Trophoblast cell (in vitro differentiated cells and primary cell): ENCODE results near the gene PTGIR.

Source experiments
- DNase-seq, 2 donors: peaks; one replicate each; pipeline ENCODE4 v3.0.0-alpha.2; 2016
- H2AFZ ChIP-seq: 2 replicates; pipeline ENCODE4 v1.6.1; 2013; ENCODE audit warnings: low read length, moderate library complexity, mild to moderate bottlenecking; ENCODE audit not compliant: insufficient read depth, poor library complexity
- H2AK5ac ChIP-seq: 2 replicates; pipeline ENCODE4 v1.6.1; 2013; ENCODE audit warnings: mild to moderate bottlenecking, low read length
- H2BK120ac ChIP-seq: 2 replicates; pipeline ENCODE4 v1.6.1; 2013; ENCODE audit warnings: low read length, mild to moderate bottlenecking, moderate library complexity; ENCODE audit not compliant: insufficient read depth, poor library complexity
- H2BK12ac ChIP-seq: 2 replicates; pipeline ENCODE4 v1.6.1; 2013; ENCODE audit warnings: mild to moderate bottlenecking, low read length, moderate library complexity
- H2BK5ac ChIP-seq: 2 replicates; pipeline ENCODE4 v1.6.1; 2013; ENCODE audit warnings: low read length, low read depth, moderate library complexity, mild to moderate bottlenecking; ENCODE audit not compliant: poor library complexity
- H3K14ac ChIP-seq: 2 replicates; pipeline ENCODE4 v1.6.1; 2013; ENCODE audit warnings: mild to moderate bottlenecking, low read length
- H3K18ac ChIP-seq: 2 replicates; pipeline ENCODE4 v1.6.1; 2013; ENCODE audit warnings: mild to moderate bottlenecking, low read length
- H3K23ac ChIP-seq: 2 replicates; pipeline ENCODE4 v1.6.1; 2013; ENCODE audit warnings: low read length
- H3K27ac ChIP-seq: 2 replicates; pipeline ENCODE4 v1.5.1; 2013; ENCODE audit warnings: low read depth, mild to moderate bottlenecking, inconsistent platforms, low read length, moderate library complexity
- H3K27me3 ChIP-seq: 2 replicates; pipeline ENCODE4 v1.6.1; 2013; ENCODE audit warnings: inconsistent platforms, mild to moderate bottlenecking, low read length, moderate library complexity; ENCODE audit not compliant: insufficient read depth
- H3K36me3 ChIP-seq, 2 experiments: 1 replicate in 1 of 2; 2 replicates in 1 of 2; pipeline ENCODE4 v1.6.1; 2013; ENCODE audit warnings: low read length in 2 of 2, mild to moderate bottlenecking in 2 of 2, moderate library complexity in 1 of 2; ENCODE audit not compliant: insufficient read depth in 2 of 2, control insufficient read depth in 1 of 2
- H3K4ac ChIP-seq: 2 replicates; pipeline ENCODE4 v1.6.1; 2013; ENCODE audit warnings: low read depth, mild to moderate bottlenecking, low read length, moderate library complexity
- H3K4me1 ChIP-seq, 2 experiments: 1 replicate in 1 of 2; 2 replicates in 1 of 2; pipeline ENCODE4 v1.6.1; 2013; ENCODE audit warnings: low read length in 2 of 2, mild to moderate bottlenecking in 2 of 2, moderate library complexity in 1 of 2; ENCODE audit not compliant: insufficient read depth in 2 of 2, control insufficient read depth in 1 of 2
- H3K4me2 ChIP-seq: 2 replicates; pipeline ENCODE4 v1.6.1; 2013; ENCODE audit warnings: inconsistent platforms, mild to moderate bottlenecking, low read length, moderate library complexity
- H3K4me3 ChIP-seq: 2 replicates; pipeline ENCODE4 v1.5.1; 2013; ENCODE audit warnings: mild to moderate bottlenecking, low read depth, low read length, inconsistent platforms
- H3K79me1 ChIP-seq: one replicate; pipeline ENCODE4 v1.6.1; 2013; ENCODE audit warnings: low read length
- H3K79me2 ChIP-seq: 2 replicates; pipeline ENCODE4 v1.6.1; 2013; ENCODE audit warnings: low read length, mild to moderate bottlenecking; ENCODE audit not compliant: control insufficient read depth, insufficient read depth, poor library complexity
- H3K9ac ChIP-seq: 2 replicates; pipeline ENCODE4 v1.6.1; 2013; ENCODE audit warnings: mild to moderate bottlenecking, low read length
- H3K9me3 ChIP-seq: 2 replicates; pipeline ENCODE4 v1.6.1; 2013; ENCODE audit warnings: low read depth, mild to moderate bottlenecking, control low read depth, inconsistent platforms, low read length; ENCODE audit not compliant: insufficient read depth
- H4K12ac ChIP-seq: 2 replicates; pipeline ENCODE4 v1.6.1; 2013; ENCODE audit warnings: low read depth, mild to moderate bottlenecking, low read length, moderate library complexity
- H4K8ac ChIP-seq: 2 replicates; pipeline ENCODE4 v1.6.1; 2013; ENCODE audit warnings: low read depth, mild to moderate bottlenecking, low read length, moderate library complexity
- H4K91ac ChIP-seq: one replicate; pipeline ENCODE4 v1.6.1; 2013; ENCODE audit warnings: low read depth, mild to moderate bottlenecking, low read length, moderate library complexity
- WGBS: extraction: QIAGEN DNeasy Blood & Tissue Kit; methylation state at CpG from one replicate; pipeline ENCODE4 v1.1.7; 2013; ENCODE audit warnings: missing lambda C conversion rate; ENCODE audit not compliant: insufficient read length, insufficient coverage; ENCODE audit errors: extremely low coverage; 5-methylcytosine and 5-hydroxymethylcytosine counted together

The PTGIR gene

GRCh38 chr19:46634656-46635218 lies 9.8 kb upstream of the PTGIR start:
- no peak overlapping the region for H3K4me3 ChIP-seq

GRCh38 chr19:46634045-46634655 lies 9.3 kb upstream of the PTGIR start:
- peaks cover 12 to 20% of the 10 kb centered on the region in 2 experiments for H3K4me1 ChIP-seq
- peak; percentile 88 to 91 for DNase-seq
- no peak overlapping the region for H4K12ac ChIP-seq
- H3K27me3 ChIP-seq: peaks cover 17% of the 10 kb centered on the region
- WGBS: no CpG with 5 or more reads among the region's 38 CpGs
- H3K14ac ChIP-seq: no peak overlapping the region
- peak overlapping the region; percentile 55 for H3K4me2 ChIP-seq
- H3K23ac ChIP-seq: no peak overlapping the region
- H3K36me3 ChIP-seq: no peaks in the 10 kb centered on the region
- H3K9ac ChIP-seq: no peak overlapping the region
- H4K8ac ChIP-seq: peak overlapping the region; percentile 45
- H2AFZ ChIP-seq: no peak overlapping the region
- no peak overlapping the region for H2AK5ac ChIP-seq
- no peak overlapping the region for H3K4me3 ChIP-seq
- H4K91ac ChIP-seq: no peak overlapping the region
- no peak overlapping the region for H3K27ac ChIP-seq
- no peak overlapping the region for H3K18ac ChIP-seq
- peaks cover 3% of the 10 kb centered on the region for H3K9me3 ChIP-seq
- no peak overlapping the region for H2BK120ac ChIP-seq
- H3K4ac ChIP-seq: no peak overlapping the region
- no peak overlapping the region for H2BK12ac ChIP-seq
- H2BK5ac ChIP-seq: no peak overlapping the region
- H3K79me2 ChIP-seq: peaks cover 2% of the 10 kb centered on the region
- H3K79me1 ChIP-seq: peaks cover 3% of the 10 kb centered on the region

More at GRCh38 chr19:46634656-46635218, 9.8 kb upstream of the PTGIR start:
- Histone ChIP-seq H2AFZ (no peak overlapping the region), H2BK12ac (no peak overlapping the region), H4K91ac (no peak overlapping the region), H2AK5ac (no peak overlapping the region), H3K27me3 (peaks cover 17% of the 10 kb centered on the region), H3K23ac (no peak overlapping the region), H3K9ac (no peak overlapping the region), H2BK5ac (no peak overlapping the region), H3K18ac (no peak overlapping the region), H3K4me1 (peaks cover 14 to 23% of the 10 kb centered on the region in 2 experiments), H2BK120ac (no peak overlapping the region), H3K79me1 (peaks cover 9% of the 10 kb centered on the region), H3K4me2 (peak overlapping the region; percentile 44), H3K27ac (no peak overlapping the region), H3K79me2 (peaks cover 2% of the 10 kb centered on the region), H3K14ac (no peak overlapping the region), H4K12ac (no peak overlapping the region), H3K36me3 (no peaks in the 10 kb centered on the region), H3K4ac (no peak overlapping the region), H4K8ac (no peak overlapping the region), H3K9me3 (peaks cover 3% of the 10 kb centered on the region)
- WGBS: no CpG with 5 or more reads among the region's 23 CpGs
- DNase-seq: no peak

GRCh38 chr19:46633130-46633529 lies 8.2 kb upstream of the PTGIR start:
- Histone ChIP-seq H4K8ac (no peak overlapping the region), H3K23ac (no peak overlapping the region), H3K27ac (no peak overlapping the region), H2AFZ (no peak overlapping the region), H3K79me2 (no peaks in the 10 kb centered on the region), H3K14ac (no peak overlapping the region), H2BK5ac (no peak overlapping the region), H3K27me3 (peaks cover 17% of the 10 kb centered on the region), H3K4ac (no peak overlapping the region), H3K9ac (no peak overlapping the region), H2BK120ac (no peak overlapping the region), H3K18ac (no peak overlapping the region), H4K12ac (no peak overlapping the region), H3K4me1 (peaks cover 12 to 16% of the 10 kb centered on the region in 2 experiments), H3K79me1 (no peaks in the 10 kb centered on the region), H3K4me2 (no peak overlapping the region), H4K91ac (no peak overlapping the region), H2AK5ac (no peak overlapping the region), H3K9me3 (no peaks in the 10 kb centered on the region), H2BK12ac (no peak overlapping the region), H3K36me3 (no peaks in the 10 kb centered on the region), H3K4me3 (no peak overlapping the region)
- no CpG with 5 or more reads among the region's 3 CpGs for WGBS
- no peak for DNase-seq

GRCh38 chr19:46631481-46631880 lies 6.6 kb upstream of the PTGIR start:
- no peak overlapping the region for H3K18ac ChIP-seq
- H3K4me2 ChIP-seq: no peak overlapping the region
- H4K8ac ChIP-seq: no peak overlapping the region
- no peak overlapping the region for H3K27ac ChIP-seq
- peaks cover 12 to 16% of the 10 kb centered on the region in 2 experiments for H3K4me1 ChIP-seq
- H4K91ac ChIP-seq: no peak overlapping the region
- H3K79me2 ChIP-seq: no peaks in the 10 kb centered on the region
- no peak overlapping the region for H2AK5ac ChIP-seq
- no peak overlapping the region for H2BK12ac ChIP-seq
- H3K23ac ChIP-seq: no peak overlapping the region
- peaks cover 12% of the 10 kb centered on the region for H3K27me3 ChIP-seq
- H3K14ac ChIP-seq: no peak overlapping the region
- H3K79me1 ChIP-seq: no peaks in the 10 kb centered on the region
- WGBS: no CpG with 5 or more reads among the region's 6 CpGs
- H2BK120ac ChIP-seq: no peak overlapping the region
- no peak overlapping the region for H3K4me3 ChIP-seq
- DNase-seq: no peak
- H2BK5ac ChIP-seq: no peak overlapping the region
- H2AFZ ChIP-seq: no peak overlapping the region
- H3K9me3 ChIP-seq: no peaks in the 10 kb centered on the region
- no peak overlapping the region for H3K4ac ChIP-seq
- H3K9ac ChIP-seq: no peak overlapping the region
- H3K36me3 ChIP-seq: no peaks in the 10 kb centered on the region
- no peak overlapping the region for H4K12ac ChIP-seq
